Measurements from ENCODE around the gene HDDC3.
"Not testable (repeated sequence)": the region's sequence is repeated elsewhere in the genome, so short reads cannot be mapped to it uniquely, and the experiment has no call there.

Gene HDDC3

GRCh38 chr15:90934256-90934948 lies 2.1 kb upstream of the HDDC3 start:
- TF ChIP-seq, protein P1, sequence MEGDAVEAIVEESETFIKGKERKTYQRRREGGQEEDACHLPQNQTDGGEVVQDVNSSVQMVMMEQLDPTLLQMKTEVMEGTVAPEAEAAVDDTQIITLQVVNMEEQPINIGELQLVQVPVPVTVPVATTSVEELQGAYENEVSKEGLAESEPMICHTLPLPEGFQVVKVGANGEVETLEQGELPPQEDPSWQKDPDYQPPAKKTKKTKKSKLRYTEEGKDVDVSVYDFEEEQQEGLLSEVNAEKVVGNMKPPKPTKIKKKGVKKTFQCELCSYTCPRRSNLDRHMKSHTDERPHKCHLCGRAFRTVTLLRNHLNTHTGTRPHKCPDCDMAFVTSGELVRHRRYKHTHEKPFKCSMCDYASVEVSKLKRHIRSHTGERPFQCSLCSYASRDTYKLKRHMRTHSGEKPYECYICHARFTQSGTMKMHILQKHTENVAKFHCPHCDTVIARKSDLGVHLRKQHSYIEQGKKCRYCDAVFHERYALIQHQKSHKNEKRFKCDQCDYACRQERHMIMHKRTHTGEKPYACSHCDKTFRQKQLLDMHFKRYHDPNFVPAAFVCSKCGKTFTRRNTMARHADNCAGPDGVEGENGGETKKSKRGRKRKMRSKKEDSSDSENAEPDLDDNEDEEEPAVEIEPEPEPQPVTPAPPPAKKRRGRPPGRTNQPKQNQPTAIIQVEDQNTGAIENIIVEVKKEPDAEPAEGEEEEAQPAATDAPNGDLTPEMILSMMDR (IDR thresholded peaks at IDR 0.05; ENCODE audit: low read depth, low read length) = peak; percentile 97
- in situ Hi-C loops (cut with HindIII; ENCODE audit: low sequenced_read_pairs) = no loop called here
- peak overlapping the region; percentile 72 for H3K4me3 ChIP-seq (ENCODE audit: low read depth, low read length)

GRCh38 chr15:90933301-90933700 lies 952 bp upstream of the HDDC3 start:
- TF ChIP-seq, protein P1 (IDR thresholded peaks at IDR 0.05; ENCODE audit: low read depth, low read length) = peak; percentile 2
- no peak for DNase-seq (ENCODE audit: low read depth, low spot score)
- in situ Hi-C loops (cut with HindIII; ENCODE audit: low sequenced_read_pairs) = no loop called here
- no peak overlapping the region for H3K4me3 ChIP-seq (ENCODE audit: low read depth, low read length)

More at GRCh38 chr15:90934256-90934948, 2.1 kb upstream of the HDDC3 start:
- DNase-seq (ENCODE audit: low read depth, low spot score) = peak; percentile 82

- in situ Hi-C loops (cut with HindIII; ENCODE audit: low sequenced_read_pairs) = no loop called here
- TF ChIP-seq, protein P1 (IDR thresholded peaks at IDR 0.05; ENCODE audit: low read depth, low read length) = no peak
- peak overlapping the region; percentile 82 for H3K4me3 ChIP-seq (ENCODE audit: low read depth, low read length)
- DNase-seq (ENCODE audit: low read depth, low spot score) = no peak
Observed at GRCh38 chr15:90932660-90932991, 277 bp upstream of the HDDC3 start.

DNA sequence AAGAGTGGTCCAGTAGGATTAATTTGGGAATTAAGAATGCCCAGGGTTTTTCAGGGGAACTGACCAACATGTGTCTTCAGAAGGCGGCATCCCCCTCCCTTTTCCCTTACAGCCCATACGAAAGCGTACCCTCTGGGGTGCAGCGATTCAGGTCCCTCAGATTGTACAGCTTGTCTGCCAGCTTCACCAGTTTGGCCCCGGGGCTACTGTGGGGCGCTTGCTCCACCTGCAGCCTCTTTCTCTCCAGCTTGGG lies 848 bp downstream of the HDDC3 start:
- no peak for DNase-seq (ENCODE audit: low read depth, low spot score)
- H3K4me3 ChIP-seq (ENCODE audit: low read depth, low read length) = peak overlapping the region; percentile 82
- in situ Hi-C loops (cut with HindIII; ENCODE audit: low sequenced_read_pairs) = no loop called here
- TF ChIP-seq, protein P1 (IDR thresholded peaks at IDR 0.05; ENCODE audit: low read depth, low read length) = no peak

GRCh38 chr15:90930861-90931574 lies 1.3 kb downstream of the HDDC3 start:
- in situ Hi-C loops (cut with HindIII; ENCODE audit: low sequenced_read_pairs) = no loop called here
- DNase-seq (ENCODE audit: low read depth, low spot score) = no peak
- TF ChIP-seq, protein P1 (IDR thresholded peaks at IDR 0.05; ENCODE audit: low read depth, low read length) = no peak
- H3K4me3 ChIP-seq (ENCODE audit: low read depth, low read length) = no peak overlapping the region

- in situ Hi-C loops (cut with HindIII; ENCODE audit: low sequenced_read_pairs) = no loop called here
- H3K4me3 ChIP-seq (ENCODE audit: low read depth, low read length) = peak overlapping the region; percentile 56
- no peak for DNase-seq (ENCODE audit: low read depth, low spot score)
- TF ChIP-seq, protein P1 (IDR thresholded peaks at IDR 0.05; ENCODE audit: low read depth, low read length) = no peak
Observed at GRCh38 chr15:90929246-90930019, 2.9 kb downstream of the HDDC3 start.

- DNase-seq (ENCODE audit: low read depth, low spot score); H3K4me3 ChIP-seq (ENCODE audit: low read depth, low read length); in situ Hi-C loops (cut with HindIII; ENCODE audit: low sequenced_read_pairs): not testable (repeated sequence)
Observed at GRCh38 chr15:90928106-90928505, 4.2 kb downstream of the HDDC3 start.

DNA sequence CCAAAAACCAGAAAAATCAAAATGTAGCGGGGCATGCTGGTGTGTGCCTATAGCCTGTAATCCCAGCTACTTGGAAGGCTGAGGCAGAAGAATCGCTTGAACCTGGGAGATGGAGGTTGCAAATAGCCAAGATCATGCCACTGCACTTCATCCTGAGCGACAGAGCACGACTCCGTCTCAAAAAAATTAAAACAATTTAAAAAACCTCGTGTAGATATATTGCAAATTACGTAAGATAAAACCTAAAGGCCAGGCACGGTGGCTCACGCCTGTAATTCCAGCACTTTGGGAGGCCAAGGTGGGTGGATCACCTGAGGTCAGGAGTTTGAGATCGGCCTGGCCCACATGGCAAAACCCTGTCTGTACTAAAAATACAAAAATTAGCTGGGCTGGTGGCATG lies 5.6 kb downstream of the HDDC3 start:
- DNase-seq (ENCODE audit: low read depth, low spot score); H3K4me3 ChIP-seq (ENCODE audit: low read depth, low read length); in situ Hi-C loops (cut with HindIII; ENCODE audit: low sequenced_read_pairs): not testable (repeated sequence)
